ENCODE measurements around the gene DEXI.
A peak's percentile ranks its signal among the peaks of the same experiment; 100 is the strongest.
"Not testable (repeated sequence)": the region's sequence is repeated elsewhere in the genome, so short reads cannot be mapped to it uniquely, and the experiment has no call there.

The DEXI gene

DNA sequence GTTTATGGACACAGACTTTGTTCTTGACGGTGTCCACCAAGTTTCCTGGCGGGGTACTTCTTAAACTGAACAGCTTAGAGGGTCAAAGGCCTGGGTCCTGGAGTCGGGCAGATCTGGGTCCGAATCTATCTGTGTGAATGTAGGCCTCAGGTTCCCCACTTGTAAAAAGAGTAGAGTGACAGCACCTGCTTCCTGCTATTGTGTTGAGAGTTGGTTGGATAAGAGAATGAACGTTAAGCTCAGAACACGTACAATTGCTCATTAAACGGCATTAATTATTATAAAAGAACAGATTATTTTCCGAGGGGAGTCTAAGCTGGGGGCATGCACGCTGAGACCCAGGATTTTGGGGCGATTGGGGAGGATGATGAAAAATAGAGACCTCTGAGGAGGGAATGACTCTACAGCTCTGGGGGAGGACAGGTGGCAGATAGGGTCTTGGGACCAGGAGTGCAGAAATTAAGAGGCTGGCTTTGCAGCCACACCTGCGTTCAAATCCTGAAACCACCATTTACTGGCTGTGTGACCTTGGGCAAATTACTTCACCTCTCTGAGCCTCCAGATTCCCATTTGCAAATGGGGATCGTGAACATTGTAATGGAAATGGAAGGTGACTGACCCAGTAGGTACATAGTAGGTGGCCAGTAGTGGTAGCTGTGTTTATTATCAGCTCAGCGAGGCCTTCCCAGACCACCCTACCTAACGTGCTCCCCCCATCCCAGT lies 3.0 kb upstream of the DEXI start:
- Histone ChIP-seq H3K36me3 (ENCODE audit: control insufficient read depth in 1 of 2, insufficient read depth in 2 of 2, low read depth in 1 of 2, low read length in 2 of 2) (peaks cover 0 to 2% of the 10 kb centered on the region in 2 experiments), H3K4me2 (ENCODE audit: low read length, poor library complexity, severe bottlenecking) (peak overlapping the region; percentile 85), H2BK5ac (ENCODE audit: low read depth, low read length, poor library complexity, severe bottlenecking) (no peak overlapping the region), H4K91ac (ENCODE audit: low read length) (no peak overlapping the region), H3K14ac (ENCODE audit: low read length in 2 of 2) (no peak overlapping the region), H3K23ac (ENCODE audit: low read length in 2 of 2) (no peak overlapping the region), H2BK120ac (ENCODE audit: low read depth, low read length) (no peak overlapping the region), H3K18ac (ENCODE audit: low read depth in 1 of 2, low read length in 2 of 2) (no peak overlapping the region), H4K8ac (ENCODE audit: low read length) (no peak overlapping the region), H3K4me1 (ENCODE audit: control insufficient read depth, insufficient read depth, low read depth, low read length) (peaks cover 42% of the 10 kb centered on the region), H2BK12ac (ENCODE audit: low read length in 2 of 2) (no peak overlapping the region), H2BK15ac (ENCODE audit: low read depth, poor library complexity, severe bottlenecking) (no peak overlapping the region), H2AFZ (ENCODE audit: low read depth, low read length) (no peak overlapping the region), H3K4me3 (ENCODE audit: insufficient read depth in 1 of 2, low read depth in 1 of 2, low read length in 2 of 2) (peak overlapping the region; percentile 92 to 95), H3K9me3 (ENCODE audit: control insufficient read depth, low read length) (no peaks in the 10 kb centered on the region), H3K9ac (ENCODE audit: low read length) (peak overlapping the region; percentile 91), H3K27ac (ENCODE audit: low read length, poor library complexity, severe bottlenecking) (no peak overlapping the region), H2AK5ac (ENCODE audit: low read length, severe bottlenecking) (no peak overlapping the region), H3K27me3 (ENCODE audit: control insufficient read depth in 1 of 2, insufficient read depth in 1 of 2, low read length in 2 of 2) (no peaks in the 10 kb centered on the region), H3K79me1 (replicated peaks; ENCODE audit: low read length, poor library complexity, severe bottlenecking) (peaks cover 10% of the 10 kb centered on the region), H3K4ac (ENCODE audit: low read depth in 1 of 2, low read length in 2 of 2) (no peak overlapping the region)
- no peak for DNase-seq
- 57% methylated on average over 10 of the region's 14 CpGs for WGBS

DNA sequence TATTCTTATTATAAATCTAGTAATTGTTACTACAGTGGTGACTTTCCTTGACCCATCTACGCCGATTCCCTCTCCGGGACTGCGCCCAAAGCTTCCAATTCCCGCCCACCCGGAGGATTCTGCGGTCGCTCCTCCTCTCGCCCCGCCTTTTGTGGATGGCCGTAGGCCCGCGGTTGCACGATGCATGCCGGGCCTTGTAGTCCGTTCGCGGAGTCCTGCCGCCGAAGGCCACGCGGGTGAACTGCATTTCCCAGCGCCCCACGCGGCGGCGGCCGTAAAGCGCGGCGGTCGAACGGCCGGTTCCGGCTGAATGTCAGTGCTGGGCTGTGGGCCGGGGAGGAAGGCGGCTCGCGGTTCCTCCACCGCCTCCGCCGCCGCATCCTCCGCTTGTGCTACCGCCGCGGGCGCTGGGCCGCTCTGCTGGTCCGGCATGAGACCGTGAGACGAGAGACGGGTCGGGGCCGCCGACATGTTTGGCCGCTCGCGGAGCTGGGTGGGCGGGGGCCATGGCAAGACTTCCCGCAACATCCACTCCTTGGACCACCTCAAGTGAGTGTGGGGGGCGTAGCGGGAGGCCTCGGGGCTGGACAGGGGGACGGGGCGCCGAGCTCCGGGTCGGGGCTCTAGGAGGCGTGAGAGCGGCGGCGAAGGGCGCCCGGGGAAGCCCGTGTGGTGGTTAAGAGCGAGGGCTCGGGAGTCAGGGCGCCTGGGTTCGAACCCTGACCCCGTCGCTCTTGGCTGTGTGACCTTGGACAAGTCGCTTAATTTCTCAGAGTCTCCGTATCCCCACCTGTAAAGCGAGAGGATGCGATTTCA lies 2.2 kb upstream of the DEXI start, which contains the start of gene CLEC16A:
TSS of gene CLEC16A (plus strand) at position 316 of the 816 bp plus-strand sequence. CDS start at position 470, 154 bp downstream.
- WGBS = 3% methylated on average over 53 of the region's 86 CpGs
- peak within 1 kb of the TSS; percentile 78 for H2BK15ac ChIP-seq (ENCODE audit: low read depth, poor library complexity, severe bottlenecking)
- H4K8ac ChIP-seq (ENCODE audit: low read length) = peak within 1 kb of the TSS; percentile 87
- H3K18ac ChIP-seq (ENCODE audit: low read depth in 1 of 2, low read length in 2 of 2) = peak within 1 kb of the TSS; percentile 67 to 84
- H2BK12ac ChIP-seq (ENCODE audit: low read length in 2 of 2) = no peak within 1 kb of the TSS
- H3K23ac ChIP-seq (ENCODE audit: low read length in 2 of 2) = no peak within 1 kb of the TSS
- no peak within 1 kb of the TSS for H3K27ac ChIP-seq (ENCODE audit: low read length, poor library complexity, severe bottlenecking)
- no peak within 1 kb of the TSS for H2AK5ac ChIP-seq (ENCODE audit: low read length, severe bottlenecking)
- peak within 1 kb of the TSS; percentile 92 to 95 for H3K4me3 ChIP-seq (ENCODE audit: insufficient read depth in 1 of 2, low read depth in 1 of 2, low read length in 2 of 2)
- no peaks in the 10 kb centered on the region for H3K9me3 ChIP-seq (ENCODE audit: control insufficient read depth, low read length)
- H3K4me1 ChIP-seq (ENCODE audit: control insufficient read depth, insufficient read depth, low read depth, low read length) = peaks cover 46% of the 10 kb centered on the region
- peak within 1 kb of the TSS; percentile 85 for H3K4me2 ChIP-seq (ENCODE audit: low read length, poor library complexity, severe bottlenecking)
- H3K79me1 ChIP-seq (replicated peaks; ENCODE audit: low read length, poor library complexity, severe bottlenecking) = peaks cover 13% of the 10 kb centered on the region
- H2BK5ac ChIP-seq (ENCODE audit: low read depth, low read length, poor library complexity, severe bottlenecking) = no peak within 1 kb of the TSS
- peak; percentile 96 for DNase-seq
- peak within 1 kb of the TSS in 1 of 2 experiments; percentile 71 for H3K14ac ChIP-seq (ENCODE audit: low read length in 2 of 2)
- peak within 1 kb of the TSS; percentile 91 for H3K9ac ChIP-seq (ENCODE audit: low read length)
- H2AFZ ChIP-seq (ENCODE audit: low read depth, low read length) = peak within 1 kb of the TSS; percentile 83
- H3K27me3 ChIP-seq (ENCODE audit: control insufficient read depth in 1 of 2, insufficient read depth in 1 of 2, low read length in 2 of 2) = no peaks in the 10 kb centered on the region
- peaks cover 0 to 9% of the 10 kb centered on the region in 2 experiments for H3K36me3 ChIP-seq (ENCODE audit: control insufficient read depth in 1 of 2, insufficient read depth in 2 of 2, low read depth in 1 of 2, low read length in 2 of 2)
- no peak within 1 kb of the TSS for H2BK120ac ChIP-seq (ENCODE audit: low read depth, low read length)
- peak within 1 kb of the TSS; percentile 78 for H4K91ac ChIP-seq (ENCODE audit: low read length)
- H3K4ac ChIP-seq (ENCODE audit: low read depth in 1 of 2, low read length in 2 of 2) = no peak within 1 kb of the TSS

DNA sequence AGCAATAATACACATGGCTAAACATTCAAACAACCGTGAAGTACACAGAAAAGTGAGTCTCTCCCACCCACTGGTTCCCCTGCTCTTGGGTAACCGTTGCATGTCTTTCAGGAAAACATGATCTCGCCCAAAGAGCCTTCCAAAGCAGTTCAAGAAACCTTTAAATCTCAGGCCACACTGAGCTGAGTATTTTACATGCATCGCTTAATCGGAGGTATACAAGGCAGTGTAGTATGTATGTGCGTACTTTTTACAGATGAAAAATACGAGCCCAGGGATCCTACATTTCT lies 741 bp upstream of the DEXI start:
- no peak overlapping the region for H2BK15ac ChIP-seq (ENCODE audit: low read depth, poor library complexity, severe bottlenecking)
- no peak overlapping the region for H2AFZ ChIP-seq (ENCODE audit: low read depth, low read length)
- no peak overlapping the region for H3K18ac ChIP-seq (ENCODE audit: low read depth in 1 of 2, low read length in 2 of 2)
- H3K9me3 ChIP-seq (ENCODE audit: control insufficient read depth, low read length) = no peaks in the 10 kb centered on the region
- no peak overlapping the region for H2AK5ac ChIP-seq (ENCODE audit: low read length, severe bottlenecking)
- H3K4me2 ChIP-seq (ENCODE audit: low read length, poor library complexity, severe bottlenecking) = no peak overlapping the region
- no peak overlapping the region for H2BK12ac ChIP-seq (ENCODE audit: low read length in 2 of 2)
- H3K27me3 ChIP-seq (ENCODE audit: control insufficient read depth in 1 of 2, insufficient read depth in 1 of 2, low read length in 2 of 2) = no peaks in the 10 kb centered on the region
- peak overlapping the region; percentile 90 for H3K9ac ChIP-seq (ENCODE audit: low read length)
- no peak overlapping the region for H3K14ac ChIP-seq (ENCODE audit: low read length in 2 of 2)
- H3K23ac ChIP-seq (ENCODE audit: low read length in 2 of 2) = no peak overlapping the region
- H3K4ac ChIP-seq (ENCODE audit: low read depth in 1 of 2, low read length in 2 of 2) = no peak overlapping the region
- no peak for DNase-seq
- WGBS = 82% methylated on average over 7 of the region's 7 CpGs
- H3K4me3 ChIP-seq (ENCODE audit: insufficient read depth in 1 of 2, low read depth in 1 of 2, low read length in 2 of 2) = peak overlapping the region in 1 of 2 experiments; percentile 84
- H3K79me1 ChIP-seq (replicated peaks; ENCODE audit: low read length, poor library complexity, severe bottlenecking) = peaks cover 22% of the 10 kb centered on the region
- H3K36me3 ChIP-seq (ENCODE audit: control insufficient read depth in 1 of 2, insufficient read depth in 2 of 2, low read depth in 1 of 2, low read length in 2 of 2) = peaks cover 5 to 23% of the 10 kb centered on the region in 2 experiments
- H2BK120ac ChIP-seq (ENCODE audit: low read depth, low read length) = no peak overlapping the region
- H2BK5ac ChIP-seq (ENCODE audit: low read depth, low read length, poor library complexity, severe bottlenecking) = no peak overlapping the region
- H3K4me1 ChIP-seq (ENCODE audit: control insufficient read depth, insufficient read depth, low read depth, low read length) = peaks cover 44% of the 10 kb centered on the region
- H4K8ac ChIP-seq (ENCODE audit: low read length) = no peak overlapping the region
- no peak overlapping the region for H4K91ac ChIP-seq (ENCODE audit: low read length)
- H3K27ac ChIP-seq (ENCODE audit: low read length, poor library complexity, severe bottlenecking) = peak overlapping the region; percentile 1

DNA sequence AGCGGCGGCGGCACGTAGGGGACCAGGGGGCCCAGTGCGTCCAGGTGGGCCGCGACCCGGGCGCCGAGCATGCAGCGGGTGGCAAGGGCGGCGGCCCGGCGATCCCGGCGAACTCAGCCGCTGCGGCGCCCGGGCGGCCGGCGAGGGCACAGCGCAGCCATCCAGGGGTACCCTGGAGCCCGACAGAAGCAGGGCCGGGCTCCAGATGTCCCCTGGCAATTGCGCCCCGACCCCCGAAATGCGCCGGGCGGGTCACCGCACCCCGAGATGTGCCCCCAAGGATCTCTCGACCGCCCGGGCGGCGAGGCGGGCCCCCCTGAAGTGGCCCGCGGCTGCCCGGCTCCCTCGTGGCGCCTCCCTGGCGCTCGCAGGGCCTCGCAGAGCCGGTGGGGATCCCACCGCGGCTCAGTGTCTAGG lies 325 bp downstream of the DEXI start:
- H2AFZ ChIP-seq (ENCODE audit: low read depth, low read length); H2AK5ac ChIP-seq (ENCODE audit: low read length, severe bottlenecking); H3K27me3 ChIP-seq (ENCODE audit: control insufficient read depth in 1 of 2, insufficient read depth in 1 of 2, low read length in 2 of 2); H3K27ac ChIP-seq (ENCODE audit: low read length, poor library complexity, severe bottlenecking); H2BK12ac ChIP-seq (ENCODE audit: low read length in 2 of 2); H4K91ac ChIP-seq (ENCODE audit: low read length); H3K14ac ChIP-seq (ENCODE audit: low read length in 2 of 2); DNase-seq; H2BK5ac ChIP-seq (ENCODE audit: low read depth, low read length, poor library complexity, severe bottlenecking); H3K23ac ChIP-seq (ENCODE audit: low read length in 2 of 2); H3K9me3 ChIP-seq (ENCODE audit: control insufficient read depth, low read length): not testable (repeated sequence)
- Histone ChIP-seq H3K36me3 (ENCODE audit: control insufficient read depth in 1 of 2, insufficient read depth in 2 of 2, low read depth in 1 of 2, low read length in 2 of 2) (peaks cover 14 to 23% of the 10 kb centered on the region in 2 experiments), H4K8ac (ENCODE audit: low read length) (peak overlapping the region; percentile 57), H3K4me1 (ENCODE audit: control insufficient read depth, insufficient read depth, low read depth, low read length) (peaks cover 45% of the 10 kb centered on the region), H3K4me3 (ENCODE audit: insufficient read depth in 1 of 2, low read depth in 1 of 2, low read length in 2 of 2) (peak overlapping the region; percentile 71 to 93), H3K4me2 (ENCODE audit: low read length, poor library complexity, severe bottlenecking) (peak overlapping the region; percentile 60), H3K9ac (ENCODE audit: low read length) (peak overlapping the region; percentile 85), H3K18ac (ENCODE audit: low read depth in 1 of 2, low read length in 2 of 2) (peak overlapping the region in 1 of 2 experiments; percentile 46), H2BK120ac (ENCODE audit: low read depth, low read length) (peak overlapping the region; percentile 43), H3K79me1 (replicated peaks; ENCODE audit: low read length, poor library complexity, severe bottlenecking) (peaks cover 30% of the 10 kb centered on the region), H2BK15ac (ENCODE audit: low read depth, poor library complexity, severe bottlenecking) (peak overlapping the region; percentile 35), H3K4ac (ENCODE audit: low read depth in 1 of 2, low read length in 2 of 2) (peak overlapping the region in 1 of 2 experiments; percentile 37)
- 0% methylated on average over 25 of the region's 52 CpGs for WGBS
